OCI-LY3 (cell line): ENCODE measurements around the gene FOLR3.

Experiments
- H2AFZ ChIP-seq: fragments of 200-600, 300-600 bp; shearing (Covaris generic); 2 replicates; pipeline ENCODE4 v1.6.0; 2014; ENCODE audit warnings: antibody characterized with exemption, low read depth, low read length
- H3K27ac ChIP-seq: fragments of 200-600, 300-600 bp; sonication (generic); 2 replicates; pipeline ENCODE4 v1.5.1; 2014; ENCODE audit warnings: mild to moderate bottlenecking, low read length, moderate library complexity, mixed read lengths
- H3K27me3 ChIP-seq: fragments of 200-600, 300-600 bp; sonication (generic); 2 replicates; pipeline ENCODE4 v1.6.1; 2014; ENCODE audit warnings: low read depth, low read length, mixed read lengths
- H3K36me3 ChIP-seq: fragments of 200-600, 300-600 bp; sonication (generic); replicated peaks from 2 replicates; pipeline ENCODE3; 2014; ENCODE audit warnings: low read depth, low read length, mixed read lengths
- H3K4me1 ChIP-seq: fragments of 300-600, 200-600 bp; sonication (generic); 2 replicates; pipeline ENCODE4 v1.6.1; 2014; ENCODE audit warnings: low read length, mixed read lengths
- H3K4me2 ChIP-seq: fragments of 200-600, 300-600 bp; sonication (generic); 2 replicates; pipeline ENCODE4 v1.6.1; 2014; ENCODE audit warnings: low read length, mixed read lengths
- H3K4me3 ChIP-seq: fragments of 300-600, 200-600 bp; sonication (generic); 2 replicates; pipeline ENCODE4 v1.5.1; 2014; ENCODE audit warnings: antibody characterized with exemption, mild to moderate bottlenecking, low read length, moderate library complexity
- H3K79me2 ChIP-seq: fragments of 300-600, 200-600 bp; shearing (Covaris generic); 2 replicates; pipeline ENCODE4 v1.6.1; 2014; ENCODE audit warnings: mild to moderate bottlenecking, low read length, mixed read lengths
- H3K9ac ChIP-seq: fragments of 300-600, 200-600 bp; shearing (Covaris generic); 2 replicates; pipeline ENCODE4 v1.6.0; 2014; ENCODE audit warnings: mild to moderate bottlenecking, low read length, moderate library complexity
- H3K9me3 ChIP-seq: fragments of 200-600, 300-600 bp; shearing (Covaris generic); 2 replicates; pipeline ENCODE4 v1.6.1; 2014; ENCODE audit warnings: low read length, mixed read lengths; ENCODE audit not compliant: insufficient read depth
- H4K20me1 ChIP-seq: fragments of 200-600, 300-600 bp; sonication (generic); 2 replicates; pipeline ENCODE4 v1.6.1; 2016; ENCODE audit warnings: low read length, mixed read lengths; ENCODE audit not compliant: insufficient read depth
- EZH2phosphoT487 ChIP-seq: fragments of 200-600 bp; shearing (Covaris generic); IDR thresholded peaks from 2 replicates; pipeline ENCODE4 v1.6.1; 2018; ENCODE audit warnings: antibody characterized with exemption, mixed run types, low read depth
- TF ChIP-seq, protein P1 (sequence below): fragments of 200-600, 300-600 bp; sonication (generic); IDR thresholded peaks from 2 replicates; pipeline ENCODE4 v1.5.1; 2014; ENCODE audit warnings: antibody characterized with exemption, low read length, low read depth

The FOLR3 gene

GRCh38 chr11:72116019-72116755 lies 19.3 kb upstream of the FOLR3 start:
- H2AFZ ChIP-seq: no peak overlapping the region

DNA sequence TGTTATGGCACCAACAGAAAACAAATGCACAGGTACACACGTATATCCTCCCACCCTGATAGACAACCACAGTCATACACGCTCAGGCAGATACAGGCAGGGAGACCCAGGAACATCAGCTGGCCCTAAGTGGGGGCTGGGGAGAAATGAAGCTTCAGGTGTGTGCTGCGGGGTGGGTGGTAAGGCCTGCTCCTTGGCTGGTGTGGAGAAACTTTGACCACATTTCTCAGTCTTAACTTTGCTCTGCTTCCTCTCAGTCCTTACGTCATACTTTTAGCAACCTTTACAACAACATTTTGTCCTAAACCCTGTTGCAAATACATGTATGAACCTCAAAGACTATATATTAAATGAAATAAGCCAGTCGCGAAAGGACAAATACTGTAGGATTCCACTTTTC lies 16.3 kb upstream of the FOLR3 start:
- no peak overlapping the region for H3K9ac ChIP-seq

More at GRCh38 chr11:72116019-72116755, 19.3 kb upstream of the FOLR3 start:
- H3K4me1 ChIP-seq: peaks cover 13% of the 10 kb centered on the region
- TF ChIP-seq EZH2phosphoT487: no peak
- TF ChIP-seq, protein P1, sequence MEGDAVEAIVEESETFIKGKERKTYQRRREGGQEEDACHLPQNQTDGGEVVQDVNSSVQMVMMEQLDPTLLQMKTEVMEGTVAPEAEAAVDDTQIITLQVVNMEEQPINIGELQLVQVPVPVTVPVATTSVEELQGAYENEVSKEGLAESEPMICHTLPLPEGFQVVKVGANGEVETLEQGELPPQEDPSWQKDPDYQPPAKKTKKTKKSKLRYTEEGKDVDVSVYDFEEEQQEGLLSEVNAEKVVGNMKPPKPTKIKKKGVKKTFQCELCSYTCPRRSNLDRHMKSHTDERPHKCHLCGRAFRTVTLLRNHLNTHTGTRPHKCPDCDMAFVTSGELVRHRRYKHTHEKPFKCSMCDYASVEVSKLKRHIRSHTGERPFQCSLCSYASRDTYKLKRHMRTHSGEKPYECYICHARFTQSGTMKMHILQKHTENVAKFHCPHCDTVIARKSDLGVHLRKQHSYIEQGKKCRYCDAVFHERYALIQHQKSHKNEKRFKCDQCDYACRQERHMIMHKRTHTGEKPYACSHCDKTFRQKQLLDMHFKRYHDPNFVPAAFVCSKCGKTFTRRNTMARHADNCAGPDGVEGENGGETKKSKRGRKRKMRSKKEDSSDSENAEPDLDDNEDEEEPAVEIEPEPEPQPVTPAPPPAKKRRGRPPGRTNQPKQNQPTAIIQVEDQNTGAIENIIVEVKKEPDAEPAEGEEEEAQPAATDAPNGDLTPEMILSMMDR: no peak
- H3K79me2 ChIP-seq: 0 out of 2 replicates have a peak, but pooled peaks cover 3% of the 10 kb centered on the region
- H4K20me1 ChIP-seq: no peaks in the 10 kb centered on the region
- H3K36me3 ChIP-seq: no peaks in the 10 kb centered on the region
- no peaks in the 10 kb centered on the region for H3K9me3 ChIP-seq
- H3K9ac ChIP-seq: no peak overlapping the region
- no peak overlapping the region for H3K27ac ChIP-seq
- H3K4me2 ChIP-seq: no peak overlapping the region
- H3K27me3 ChIP-seq: no peaks in the 10 kb centered on the region
- no peak overlapping the region for H3K4me3 ChIP-seq

GRCh38 chr11:72120930-72121329 lies 14.6 kb upstream of the FOLR3 start:
- Histone ChIP-seq H2AFZ (no peak overlapping the region), H3K9me3 (no peaks in the 10 kb centered on the region), H3K4me1 (no peaks in the 10 kb centered on the region), H3K36me3 (no peaks in the 10 kb centered on the region), H3K9ac (no peak overlapping the region), H3K27ac (no peak overlapping the region), H3K27me3 (no peaks in the 10 kb centered on the region), H4K20me1 (no peaks in the 10 kb centered on the region), H3K4me3 (no peak overlapping the region), H3K4me2 (no peak overlapping the region), H3K79me2 (no peaks in the 10 kb centered on the region)
- TF ChIP-seq EZH2phosphoT487: no peak
- TF ChIP-seq, protein P1: no peak

More for the DNA sequence above, 16.3 kb upstream of the FOLR3 start:
- Histone ChIP-seq H3K27ac (no peak overlapping the region), H3K79me2 (no peaks in the 10 kb centered on the region), H3K4me3 (no peak overlapping the region), H4K20me1 (no peaks in the 10 kb centered on the region), H2AFZ (no peak overlapping the region), H3K36me3 (no peaks in the 10 kb centered on the region), H3K4me2 (no peak overlapping the region), H3K9me3 (no peaks in the 10 kb centered on the region), H3K27me3 (no peaks in the 10 kb centered on the region), H3K4me1 (no peaks in the 10 kb centered on the region)
- TF ChIP-seq, protein P1: no peak
- no peak for TF ChIP-seq EZH2phosphoT487

DNA sequence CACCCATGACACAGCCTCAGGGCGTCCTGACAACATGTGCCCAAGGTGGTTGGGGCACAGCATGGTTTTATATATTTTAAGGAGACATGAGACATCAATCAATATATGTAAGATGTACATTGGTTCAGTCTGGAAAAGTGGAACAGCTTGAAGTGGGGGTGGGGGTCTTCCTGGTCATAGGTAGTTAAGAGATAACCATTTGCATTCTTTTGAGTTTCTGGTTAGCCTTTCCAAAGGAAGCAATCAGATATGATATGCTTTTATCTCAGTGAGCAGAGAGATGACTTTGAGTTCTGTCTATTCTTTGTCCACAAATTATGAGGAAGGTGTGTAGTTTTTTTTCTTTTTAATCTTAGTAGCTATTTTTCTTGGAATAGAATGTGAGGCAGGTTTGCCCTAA lies 12.9 kb upstream of the FOLR3 start:
- Histone ChIP-seq H3K27ac (no peak overlapping the region), H3K9me3 (no peaks in the 10 kb centered on the region), H3K36me3 (no peaks in the 10 kb centered on the region), H4K20me1 (no peaks in the 10 kb centered on the region), H3K4me2 (no peak overlapping the region), H3K27me3 (no peaks in the 10 kb centered on the region), H2AFZ (no peak overlapping the region), H3K9ac (no peak overlapping the region), H3K4me3 (no peak overlapping the region), H3K4me1 (no peaks in the 10 kb centered on the region), H3K79me2 (no peaks in the 10 kb centered on the region)
- TF ChIP-seq, protein P1: no peak
- no peak for TF ChIP-seq EZH2phosphoT487
